Suppressor macrophage (primary cell): Measurements from ENCODE around the gene IL20RA.
"Not testable (repeated sequence)": the region's sequence is repeated elsewhere in the genome, so short reads cannot be mapped to it uniquely, and the experiment has no call there.

ENCODE experiments used
- DNase-seq, 4 experiments: peaks; one replicate each; pipeline ENCODE4 v3.0.0-alpha.2; 2020 to 2022
- total RNA-seq, 17 experiments: gene quantifications; one replicate each; lab custom pipeline; 2026; ENCODE audit warnings: mixed read lengths in 6 of 17, inconsistent platforms in 3 of 17; lab: John Stamatoyannopoulos, UW

The IL20RA gene
- 0 to 2.1 (median 0) reads per million in 17 experiments for total RNA-seq

- DNase-seq, result peak; percentile 5 to 48 (median 18)
Measured at GRCh38 chr6:137044366-137045221, at the start of gene IL20RA. Gene IL20RA, minus strand, starts transcription at chr6:137044965. Its CDS starts 237 bp downstream, at chr6:137044728.

GRCh38 chr6:137093183-137094069 lies 48.7 kb upstream of the IL20RA start:
- peak in 1 of 4 experiments; percentile 8 for DNase-seq

- DNase-seq, result no peak
Measured at GRCh38 chr6:137092018-137092417, 47.3 kb upstream of the IL20RA start.

DNA sequence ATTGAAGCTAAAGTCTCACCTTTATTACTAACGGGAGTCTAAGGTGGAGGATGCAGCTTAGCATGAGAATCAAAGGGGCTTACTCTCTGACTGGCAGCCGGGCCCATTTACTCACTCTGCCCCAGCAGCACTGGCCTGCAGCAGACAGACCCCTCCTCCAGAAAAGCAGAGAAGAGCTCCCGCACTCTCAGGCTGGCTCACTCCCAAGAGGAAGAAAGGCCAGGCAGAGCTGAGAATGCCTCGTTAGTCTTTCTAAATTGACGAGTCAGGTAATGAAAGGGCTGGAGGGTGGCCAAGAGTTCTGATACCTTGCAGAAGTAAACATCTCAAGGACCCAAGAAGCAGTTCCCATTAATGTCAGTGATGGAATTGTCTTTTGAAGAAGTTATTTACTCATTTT lies 44.5 kb upstream of the IL20RA start:
- no peak for DNase-seq

GRCh38 chr6:137087902-137088301 lies 43.1 kb upstream of the IL20RA start:
- DNase-seq, result no peak

DNA sequence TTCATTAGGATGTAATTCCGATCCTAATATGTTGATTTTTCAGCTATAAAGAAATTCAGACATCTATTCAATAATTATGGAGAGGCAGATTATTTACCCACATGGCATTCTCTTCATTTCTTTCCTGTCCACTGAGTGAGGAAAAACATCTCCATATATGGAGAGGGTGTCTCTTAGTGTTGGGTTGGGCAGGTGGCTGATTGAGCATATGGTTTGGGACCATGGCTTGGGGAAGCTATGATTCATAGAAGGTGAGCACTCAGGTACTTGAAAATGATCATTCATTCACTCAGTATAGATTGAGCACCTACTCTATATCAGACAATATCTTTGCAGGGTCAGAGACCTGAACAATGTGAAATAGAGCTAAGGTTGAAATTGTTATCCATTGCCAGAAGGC lies 41.3 kb upstream of the IL20RA start:
- DNase-seq, result no peak

DNA sequence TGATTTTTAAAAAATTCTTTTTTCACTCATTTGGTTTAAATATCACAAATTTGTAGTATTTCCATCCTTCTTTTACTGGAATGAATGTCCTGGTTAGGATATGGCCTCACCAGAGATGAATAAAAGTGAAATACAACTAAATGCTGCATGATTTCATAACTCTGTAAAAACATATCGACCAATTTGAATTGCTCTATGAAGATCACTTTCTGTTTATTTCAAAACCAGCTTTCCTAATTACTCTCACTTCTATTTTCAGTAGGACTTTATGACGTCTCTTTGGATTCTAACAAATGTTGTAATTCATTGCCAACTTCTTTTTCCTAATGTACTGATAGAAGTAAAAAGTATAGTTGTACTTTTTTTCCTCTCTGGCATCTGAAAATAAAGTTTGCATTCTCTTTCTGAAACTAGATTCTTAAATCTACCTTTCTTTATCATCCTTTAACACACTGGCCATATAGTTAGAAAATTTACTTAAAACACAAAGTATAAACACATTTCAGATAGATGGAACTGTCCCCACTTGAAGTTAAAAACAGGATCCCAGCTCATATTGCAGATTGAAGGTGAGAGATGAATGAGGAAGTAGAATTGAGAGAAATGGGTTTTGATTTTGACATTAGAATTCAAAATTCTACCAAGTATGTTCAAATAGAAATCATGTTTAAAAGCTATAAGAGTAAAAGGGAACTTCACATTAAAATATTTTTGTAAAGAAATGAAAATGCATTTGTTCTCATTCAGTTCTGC lies 40.3 kb upstream of the IL20RA start:
- DNase-seq, result peak in 2 of 4 experiments; percentile 19 to 23

- no peak for DNase-seq
Measured at GRCh38 chr6:137084090-137084489, 39.3 kb upstream of the IL20RA start.

DNA sequence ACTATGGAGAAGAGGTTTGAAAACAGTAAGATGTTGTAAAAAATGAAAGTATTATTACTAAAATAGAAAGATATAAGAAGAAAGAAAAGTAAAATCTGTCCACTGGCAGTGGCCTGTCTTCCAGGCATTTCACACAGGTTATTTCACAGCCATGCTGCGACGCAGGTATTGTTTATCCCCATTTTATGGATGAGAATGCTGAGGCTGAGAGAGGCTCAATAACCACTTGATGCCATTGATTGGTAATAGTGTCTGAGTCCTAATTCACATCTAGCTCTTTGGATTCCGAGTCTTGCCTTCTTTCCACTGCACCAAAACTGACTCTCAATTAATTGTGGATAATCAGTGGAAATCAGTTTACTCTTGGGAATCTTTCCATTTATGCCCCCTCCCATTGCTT lies 37.2 kb upstream of the IL20RA start:
- no peak for DNase-seq

- no peak for DNase-seq
Measured at GRCh38 chr6:137080711-137081110, 35.9 kb upstream of the IL20RA start.

DNA sequence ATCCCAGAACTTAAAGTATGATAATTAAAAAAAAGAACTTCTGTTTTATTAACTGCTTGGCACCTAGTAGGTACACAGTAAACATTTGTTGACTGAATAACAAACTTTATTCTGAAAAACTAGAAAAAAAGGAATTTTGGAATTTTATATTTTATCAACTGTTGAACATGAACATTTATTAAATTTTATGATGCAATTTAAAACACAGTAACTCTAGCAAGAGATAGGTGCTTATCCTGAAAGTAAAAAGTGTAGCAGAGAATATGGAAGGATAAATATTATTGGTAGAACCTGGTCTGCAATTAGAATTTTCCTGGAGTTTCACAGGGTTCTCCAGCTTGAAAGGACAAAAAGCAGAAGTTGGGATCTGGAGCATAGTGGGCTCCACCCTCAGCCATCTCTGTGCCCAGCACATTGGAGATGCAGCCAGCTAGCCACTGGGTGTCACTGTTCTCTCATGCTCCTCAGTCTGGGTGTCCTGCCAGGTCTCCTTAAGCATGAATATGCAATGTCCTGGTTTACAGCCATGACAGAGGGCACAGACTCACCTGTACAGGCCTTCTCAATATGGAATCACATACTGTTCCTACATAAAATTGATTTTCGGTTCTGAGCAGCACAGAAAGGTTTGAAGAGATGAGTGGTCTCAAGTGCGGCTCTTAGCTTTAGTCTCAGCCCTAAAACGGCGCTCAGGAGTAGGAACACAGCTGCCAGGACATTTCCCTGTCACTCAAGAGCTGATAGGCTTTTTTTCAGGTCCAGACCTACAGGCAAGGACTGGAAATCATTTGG lies 31.7 kb upstream of the IL20RA start:
- peak; percentile 84 to 89 (median 89) for DNase-seq

DNA sequence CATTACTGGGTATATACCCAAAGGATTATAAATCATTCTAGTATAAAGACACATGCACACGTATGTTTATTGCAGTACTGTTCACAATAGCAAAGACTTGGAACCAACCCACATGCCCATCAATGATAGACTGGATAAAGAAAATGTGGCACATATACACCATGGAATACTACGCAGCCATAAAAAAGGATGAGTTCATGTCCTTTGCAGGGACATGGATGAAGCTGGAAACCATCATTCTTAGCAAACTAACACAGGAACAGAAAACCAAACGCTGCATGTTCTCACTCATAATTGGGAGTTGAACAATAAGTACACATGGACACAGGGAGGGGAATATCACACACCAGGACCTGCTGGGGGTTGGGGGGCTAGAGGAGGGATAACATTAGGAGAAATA lies 31.0 kb upstream of the IL20RA start:
- not testable (repeated sequence) for DNase-seq

- DNase-seq, result no peak
Measured at GRCh38 chr6:137070303-137070702, 25.5 kb upstream of the IL20RA start.

DNA sequence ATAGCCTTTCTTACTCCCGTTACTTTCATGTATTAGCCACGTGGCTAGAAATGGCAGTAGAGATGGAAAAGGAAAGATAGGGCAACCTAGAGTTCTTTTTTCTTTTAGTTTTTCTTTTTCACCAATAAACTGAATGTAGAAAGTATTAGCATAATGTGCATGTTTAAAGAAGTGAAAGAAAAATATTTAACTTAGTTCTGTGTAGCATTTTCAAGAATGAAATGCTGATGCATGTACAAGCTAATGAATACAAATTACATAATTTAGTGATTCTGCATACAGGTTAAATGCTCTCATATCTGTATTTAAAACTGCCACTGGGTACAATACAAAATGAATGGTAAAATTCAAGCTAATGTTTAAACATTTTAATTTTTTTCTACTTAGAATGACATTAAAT lies 22.6 kb upstream of the IL20RA start:
- DNase-seq, result no peak

DNA sequence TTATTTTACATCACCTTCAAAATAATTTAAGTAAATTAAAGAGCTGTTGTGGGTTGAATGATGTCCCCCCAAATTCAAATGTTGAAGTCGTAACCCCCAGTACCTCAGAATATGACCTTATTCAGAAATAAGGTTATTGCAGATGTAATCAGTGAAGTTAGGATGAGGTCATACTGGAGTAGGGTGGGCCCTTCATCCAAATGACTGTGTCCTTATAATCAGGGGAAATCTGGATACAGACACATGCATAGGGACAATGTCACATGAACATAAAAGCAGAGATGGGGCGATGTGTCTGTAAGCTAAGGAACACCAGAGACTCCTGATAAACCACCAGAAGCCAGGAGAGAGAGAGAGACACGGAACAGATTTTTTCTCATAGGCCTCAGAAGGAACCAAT lies 13.3 kb upstream of the IL20RA start:
- no peak for DNase-seq

GRCh38 chr6:137056121-137056880 lies 11.5 kb upstream of the IL20RA start:
- no peak for DNase-seq

DNA sequence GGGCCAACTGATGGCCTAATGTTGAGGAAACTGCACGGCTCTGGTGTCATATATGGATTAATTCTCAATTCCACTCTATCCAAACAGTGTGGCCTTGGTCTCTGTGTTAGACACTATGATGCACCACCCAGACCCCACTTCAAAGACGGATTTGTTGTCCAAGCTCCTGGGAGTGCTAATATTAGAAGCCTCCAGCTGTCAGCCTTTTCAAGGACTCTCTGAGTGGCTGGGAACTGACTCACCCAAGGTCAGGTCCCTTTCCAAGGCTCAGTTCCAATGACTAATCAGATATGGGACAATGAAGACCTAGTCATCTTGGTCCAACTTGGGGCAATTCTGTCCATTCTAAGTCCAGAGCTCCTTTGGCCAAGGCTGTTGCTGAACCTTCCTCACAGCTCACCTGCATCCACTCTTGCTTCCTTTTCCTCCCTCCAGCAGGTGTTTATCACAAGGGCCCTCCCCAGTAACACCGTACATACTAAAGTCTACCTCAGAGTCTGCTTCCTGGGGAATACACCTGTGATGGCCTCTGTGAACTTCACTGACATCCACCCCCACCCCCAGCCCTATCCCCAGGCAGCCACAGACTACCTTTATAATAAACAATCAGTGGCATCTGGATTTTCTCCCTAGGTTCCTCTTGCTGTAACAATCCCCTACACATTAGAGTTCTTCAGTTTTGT lies 7.2 kb upstream of the IL20RA start:
- no peak for DNase-seq

GRCh38 chr6:137049095-137049494 lies 4.3 kb upstream of the IL20RA start:
- DNase-seq, result no peak

DNA sequence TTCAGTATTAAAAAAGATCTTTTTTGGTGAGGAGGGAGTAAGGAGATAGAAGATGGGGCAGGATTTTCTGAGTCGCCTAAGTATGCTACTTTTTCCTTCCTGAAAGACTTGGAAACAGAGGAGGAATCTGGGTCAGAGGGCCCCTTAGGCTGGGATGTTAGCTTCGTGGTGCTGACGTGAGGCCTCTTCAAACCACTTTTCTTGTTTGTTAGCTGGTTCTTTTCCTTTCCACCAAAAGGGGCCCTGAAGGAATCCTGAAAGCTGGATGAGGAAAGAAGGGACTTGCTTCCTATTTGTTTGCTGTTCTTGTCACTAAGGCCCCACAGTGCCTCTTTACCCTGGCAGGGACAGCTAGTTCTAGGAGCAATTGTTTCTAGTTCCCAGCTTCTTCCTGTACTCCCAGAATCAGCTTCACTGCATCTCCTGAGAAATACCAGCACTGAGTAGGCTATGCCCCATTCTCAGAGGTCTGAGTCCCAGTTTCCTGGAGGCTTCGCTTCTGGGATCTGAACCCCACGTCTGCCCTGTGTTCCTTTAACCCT lies 2.2 kb upstream of the IL20RA start:
- DNase-seq, result no peak

DNA sequence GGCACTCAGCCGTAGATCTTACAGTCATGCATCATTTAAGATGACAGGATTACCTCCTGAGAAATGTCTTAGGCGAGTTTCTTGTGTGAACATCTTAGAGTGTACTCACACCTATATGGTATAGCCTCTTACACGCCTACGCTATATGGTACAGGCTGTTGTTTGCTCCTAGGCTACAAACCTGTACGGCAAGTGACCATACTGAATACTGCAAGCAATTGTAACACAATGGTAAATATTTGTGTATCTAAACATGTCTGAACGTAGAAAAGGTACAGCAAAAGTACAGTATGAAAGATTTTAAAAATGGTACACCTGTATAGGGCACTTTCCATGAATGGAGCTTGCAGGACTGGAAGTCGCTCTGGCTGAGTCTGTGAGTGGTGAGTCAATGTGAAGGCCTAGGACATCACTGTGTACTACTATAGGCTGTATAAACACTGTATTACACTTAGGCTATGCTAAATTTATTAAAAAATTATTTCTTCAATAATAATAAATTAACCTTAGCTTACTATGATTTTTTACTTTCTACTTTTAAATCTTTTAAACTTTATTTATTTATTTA lies 541 bp upstream of the IL20RA start:
- DNase-seq, result no peak
